ENCODE results near the gene TP73.
A peak's percentile ranks its signal among the peaks of the same experiment; 100 is the strongest.

TP73 gene

GRCh38 chr1:3695326-3696217, 43.3 kb downstream of the TP73 start:
- TF ChIP-seq GATA1 (IDR thresholded peaks at IDR 0.05; ENCODE audit: low read depth, low read length) (no peak), POLR2A (IDR thresholded peaks at IDR 0.05; ENCODE audit: low read length) (no peak)
- peak; percentile 36 to 53 for DNase-seq

GRCh38 chr1:3696689-3697088, 44.4 kb downstream of the TP73 start:
- no peak for TF ChIP-seq POLR2A (IDR thresholded peaks at IDR 0.05; ENCODE audit: low read length)
- no peak for TF ChIP-seq GATA1 (IDR thresholded peaks at IDR 0.05; ENCODE audit: low read depth, low read length)
- DNase-seq = no peak

GRCh38 chr1:3697104-3697503, 44.8 kb downstream of the TP73 start:
- TF ChIP-seq GATA1 (IDR thresholded peaks at IDR 0.05; ENCODE audit: low read depth, low read length) (no peak), POLR2A (IDR thresholded peaks at IDR 0.05; ENCODE audit: low read length) (no peak)
- no peak for DNase-seq

GRCh38 chr1:3697810-3698209, 45.5 kb downstream of the TP73 start:
- DNase-seq = no peak
- TF ChIP-seq GATA1 (IDR thresholded peaks at IDR 0.05; ENCODE audit: low read depth, low read length) (no peak), POLR2A (IDR thresholded peaks at IDR 0.05; ENCODE audit: low read length) (no peak)

- no peak for DNase-seq
- TF ChIP-seq GATA1 (IDR thresholded peaks at IDR 0.05; ENCODE audit: low read depth, low read length) = no peak
- no peak for TF ChIP-seq POLR2A (IDR thresholded peaks at IDR 0.05; ENCODE audit: low read length)
Observed at GRCh38 chr1:3698660-3699408, 46.5 kb downstream of the TP73 start.

GRCh38 chr1:3699596-3699995, 47.3 kb downstream of the TP73 start:
- TF ChIP-seq GATA1 (IDR thresholded peaks at IDR 0.05; ENCODE audit: low read depth, low read length) (no peak), POLR2A (IDR thresholded peaks at IDR 0.05; ENCODE audit: low read length) (no peak)
- no peak for DNase-seq

- no peak for DNase-seq
- TF ChIP-seq POLR2A (IDR thresholded peaks at IDR 0.05; ENCODE audit: low read length) (no peak), GATA1 (IDR thresholded peaks at IDR 0.05; ENCODE audit: low read depth, low read length) (no peak)
Observed at GRCh38 chr1:3700631-3701030, 48.3 kb downstream of the TP73 start.

GRCh38 chr1:3702528-3702927, 50.2 kb downstream of the TP73 start:
- TF ChIP-seq GATA1 (IDR thresholded peaks at IDR 0.05; ENCODE audit: low read depth, low read length) = no peak
- TF ChIP-seq POLR2A (IDR thresholded peaks at IDR 0.05; ENCODE audit: low read length) = no peak
- no peak for DNase-seq

- no peak for TF ChIP-seq GATA1 (IDR thresholded peaks at IDR 0.05; ENCODE audit: low read depth, low read length)
- no peak for DNase-seq
Observed at GRCh38 chr1:3702990-3703728, 50.8 kb downstream of the TP73 start.

- TF ChIP-seq GATA1 (IDR thresholded peaks at IDR 0.05; ENCODE audit: low read depth, low read length) = no peak
- no peak for TF ChIP-seq POLR2A (IDR thresholded peaks at IDR 0.05; ENCODE audit: low read length)
- DNase-seq = no peak
Observed at GRCh38 chr1:3703786-3704371, 51.6 kb downstream of the TP73 start.

GRCh38 chr1:3705341-3705950, 53.1 kb downstream of the TP73 start:
- DNase-seq = no peak
- no peak for TF ChIP-seq POLR2A (IDR thresholded peaks at IDR 0.05; ENCODE audit: low read length)
- no peak for TF ChIP-seq GATA1 (IDR thresholded peaks at IDR 0.05; ENCODE audit: low read depth, low read length)

GRCh38 chr1:3706651-3707297, 54.5 kb downstream of the TP73 start:
- DNase-seq = no peak
- no peak for TF ChIP-seq GATA1 (IDR thresholded peaks at IDR 0.05; ENCODE audit: low read depth, low read length)
- TF ChIP-seq POLR2A (IDR thresholded peaks at IDR 0.05; ENCODE audit: low read length) = no peak
